Kidney capillary endothelial cell (primary cell): Measurements from ENCODE around the gene KCNJ4.

Experiments
- DNase-seq: peaks from one replicate; pipeline ENCODE4 v3.0.0-alpha.2; 2018; ENCODE audit warnings: low spot score

Gene KCNJ4

GRCh38 chr22:38452373-38453065 lies 2.5 kb downstream of the KCNJ4 start:
- no peak for DNase-seq

GRCh38 chr22:38451864-38452263 lies 3.1 kb downstream of the KCNJ4 start:
- no peak for DNase-seq

- no peak for DNase-seq
These were observed 3.6 kb downstream of the KCNJ4 start for GRCh38 chr22:38451404-38451803.

- DNase-seq, result no peak
These were observed 4.7 kb downstream of the KCNJ4 start for GRCh38 chr22:38450234-38450797.

- DNase-seq, result no peak
These were observed 5.2 kb downstream of the KCNJ4 start for GRCh38 chr22:38449776-38450175.

- DNase-seq, result no peak
These were observed 5.9 kb downstream of the KCNJ4 start for GRCh38 chr22:38448945-38449745.

GRCh38 chr22:38446018-38446601 lies 8.9 kb downstream of the KCNJ4 start:
- no peak for DNase-seq

- no peak for DNase-seq
These were observed 10.2 kb downstream of the KCNJ4 start for GRCh38 chr22:38444783-38445182.

- DNase-seq, result no peak
These were observed 11.1 kb downstream of the KCNJ4 start for GRCh38 chr22:38443628-38444521.

GRCh38 chr22:38442967-38443627 lies 11.9 kb downstream of the KCNJ4 start:
- no peak for DNase-seq

- DNase-seq, result no peak
These were observed 13.2 kb downstream of the KCNJ4 start for GRCh38 chr22:38441620-38442287.

GRCh38 chr22:38440747-38441350 lies 14.2 kb downstream of the KCNJ4 start:
- DNase-seq, result no peak

- DNase-seq, result no peak
These were observed 17.6 kb downstream of the KCNJ4 start for GRCh38 chr22:38437416-38437815.

- no peak for DNase-seq
These were observed 18.2 kb downstream of the KCNJ4 start for GRCh38 chr22:38436629-38437395.

GRCh38 chr22:38435965-38436364 lies 19.0 kb downstream of the KCNJ4 start:
- no peak for DNase-seq

GRCh38 chr22:38435010-38435409 lies 20.0 kb downstream of the KCNJ4 start:
- no peak for DNase-seq

GRCh38 chr22:38433871-38434270 lies 21.1 kb downstream of the KCNJ4 start:
- DNase-seq, result no peak

- DNase-seq, result no peak
These were observed 22.7 kb downstream of the KCNJ4 start for GRCh38 chr22:38432264-38432663.

- DNase-seq, result no peak
These were observed 23.6 kb downstream of the KCNJ4 start for GRCh38 chr22:38431266-38432010.
